ENCODE data around the gene HIBADH.

GRCh38 chr7:27526131-27526530 is 136.6 kb downstream of the HIBADH start:
- TF ChIP-seq CTCF (conservative IDR thresholded peaks at IDR 0.05; ENCODE audit: low read length) = no peak
- no peak for TF ChIP-seq EZH2phosphoT487 (IDR thresholded peaks at IDR 0.05; ENCODE audit: borderline replicate concordance, low read depth, low read length)
